ENCODE measurements around the gene LEO1.

Gene LEO1

GRCh38 chr15:52011711-52012144, 40.1 kb upstream of the LEO1 start:
- TF ChIP-seq EZH2phosphoT487 (IDR thresholded peaks at IDR 0.05; ENCODE audit: borderline replicate concordance, low read length) (no peak), CTCF (IDR thresholded peaks at IDR 0.05; ENCODE audit: low read depth, low read length, poor library complexity, severe bottlenecking) (no peak)
- H3K4me3 ChIP-seq (ENCODE audit: low read length): no peak overlapping the region
- no peaks in the 10 kb centered on the region for H4K20me1 ChIP-seq (ENCODE audit: control insufficient read depth, insufficient read depth, low read depth, low read length)
- H3K4me1 ChIP-seq (ENCODE audit: control insufficient read depth, low read length): peaks cover 31% of the 10 kb centered on the region
- no peaks in the 10 kb centered on the region for H3K36me3 ChIP-seq (ENCODE audit: control insufficient read depth, low read length)
- H3K79me2 ChIP-seq (ENCODE audit: control insufficient read depth, low read length): no peaks in the 10 kb centered on the region
- H3K9me3 ChIP-seq (ENCODE audit: control insufficient read depth, insufficient read depth, low read length): no peaks in the 10 kb centered on the region
- no peaks in the 10 kb centered on the region for H3K27me3 ChIP-seq (ENCODE audit: control insufficient read depth, low read length)
- H3K27ac ChIP-seq (ENCODE audit: low read depth, low read length): no peak overlapping the region
- H3K9me2 ChIP-seq (replicated peaks; ENCODE audit: control insufficient read depth, low read length): no peaks in the 10 kb centered on the region
- peaks cover 4% of the 10 kb centered on the region; the same call in 1 of the 2 replicates for H3F3A ChIP-seq (ENCODE audit: control insufficient read depth, insufficient read depth)
- no peak overlapping the region for H3K4me2 ChIP-seq (ENCODE audit: low read length)

- H3F3A ChIP-seq (ENCODE audit: control insufficient read depth, insufficient read depth): peaks cover 4% of the 10 kb centered on the region; the same call in 1 of the 2 replicates
- H3K36me3 ChIP-seq (ENCODE audit: control insufficient read depth, low read length): no peaks in the 10 kb centered on the region
- no peaks in the 10 kb centered on the region for H4K20me1 ChIP-seq (ENCODE audit: control insufficient read depth, insufficient read depth, low read depth, low read length)
- no peak overlapping the region for H3K4me2 ChIP-seq (ENCODE audit: low read length)
- TF ChIP-seq EZH2phosphoT487 (IDR thresholded peaks at IDR 0.05; ENCODE audit: borderline replicate concordance, low read length) (no peak), CTCF (IDR thresholded peaks at IDR 0.05; ENCODE audit: low read depth, low read length, poor library complexity, severe bottlenecking) (no peak)
- H3K4me3 ChIP-seq (ENCODE audit: low read length): no peak overlapping the region
- no peaks in the 10 kb centered on the region for H3K9me3 ChIP-seq (ENCODE audit: control insufficient read depth, insufficient read depth, low read length)
- H3K4me1 ChIP-seq (ENCODE audit: control insufficient read depth, low read length): peaks cover 39% of the 10 kb centered on the region
- no peak overlapping the region for H3K27ac ChIP-seq (ENCODE audit: low read depth, low read length)
- H3K79me2 ChIP-seq (ENCODE audit: control insufficient read depth, low read length): no peaks in the 10 kb centered on the region
- no peaks in the 10 kb centered on the region for H3K27me3 ChIP-seq (ENCODE audit: control insufficient read depth, low read length)
- no peaks in the 10 kb centered on the region for H3K9me2 ChIP-seq (replicated peaks; ENCODE audit: control insufficient read depth, low read length)
These were observed 39.3 kb upstream of the LEO1 start for GRCh38 chr15:52010633-52011595.

- Histone ChIP-seq H4K20me1 (ENCODE audit: control insufficient read depth, insufficient read depth, low read depth, low read length) (no peaks in the 10 kb centered on the region), H3K36me3 (ENCODE audit: control insufficient read depth, low read length) (no peaks in the 10 kb centered on the region), H3K9me2 (replicated peaks; ENCODE audit: control insufficient read depth, low read length) (no peaks in the 10 kb centered on the region), H3K4me1 (ENCODE audit: control insufficient read depth, low read length) (peaks cover 42% of the 10 kb centered on the region), H3F3A (ENCODE audit: control insufficient read depth, insufficient read depth) (peaks cover 4% of the 10 kb centered on the region; the same call in 1 of the 2 replicates), H3K27me3 (ENCODE audit: control insufficient read depth, low read length) (no peaks in the 10 kb centered on the region), H3K4me3 (ENCODE audit: low read length) (peak overlapping the region; percentile 29), H3K9me3 (ENCODE audit: control insufficient read depth, insufficient read depth, low read length) (no peaks in the 10 kb centered on the region), H3K4me2 (ENCODE audit: low read length) (peak overlapping the region; percentile 60), H3K79me2 (ENCODE audit: control insufficient read depth, low read length) (no peaks in the 10 kb centered on the region), H3K27ac (ENCODE audit: low read depth, low read length) (peak overlapping the region; percentile 36)
- TF ChIP-seq CTCF (IDR thresholded peaks at IDR 0.05; ENCODE audit: low read depth, low read length, poor library complexity, severe bottlenecking): no peak
- no peak for TF ChIP-seq EZH2phosphoT487 (IDR thresholded peaks at IDR 0.05; ENCODE audit: borderline replicate concordance, low read length)
These were observed 37.3 kb upstream of the LEO1 start for GRCh38 chr15:52008698-52009434.

All from DOHH2 (cell line).